ENCODE data around the gene EPHA3.

Gene EPHA3

DNA sequence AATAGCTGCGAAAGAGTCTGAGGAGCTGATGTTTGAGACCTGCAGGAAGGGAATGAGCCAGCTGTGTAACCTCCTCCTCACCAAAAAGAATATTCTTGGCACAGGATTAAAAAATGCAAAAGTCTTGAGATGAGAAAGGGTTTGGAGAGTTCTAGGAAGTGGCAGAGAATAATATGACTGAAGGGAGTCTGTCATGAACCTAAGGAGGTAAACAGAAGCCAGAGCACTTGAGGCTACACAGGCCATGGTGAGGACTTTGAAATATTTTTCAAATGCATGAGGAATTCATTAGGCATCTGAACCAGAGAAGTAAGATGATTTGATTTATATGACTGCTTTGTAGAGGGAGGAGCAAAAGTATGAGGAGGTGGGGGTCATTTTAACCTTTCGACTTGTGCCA, 347.8 kb downstream of the EPHA3 start:
- no peak for DNase-seq (ENCODE audit: extremely low read depth, insufficient read length)
- Histone ChIP-seq H3K27me3 (replicated peaks; ENCODE audit: control insufficient read depth, insufficient read depth, low read length) (no peaks in the 10 kb centered on the region), H3K36me3 (ENCODE audit: control insufficient read depth, insufficient read depth, low read length) (no peaks in the 10 kb centered on the region), H3K4me3 (replicated peaks; ENCODE audit: low read depth, low read length) (no peak overlapping the region)
- TF ChIP-seq, protein P1, sequence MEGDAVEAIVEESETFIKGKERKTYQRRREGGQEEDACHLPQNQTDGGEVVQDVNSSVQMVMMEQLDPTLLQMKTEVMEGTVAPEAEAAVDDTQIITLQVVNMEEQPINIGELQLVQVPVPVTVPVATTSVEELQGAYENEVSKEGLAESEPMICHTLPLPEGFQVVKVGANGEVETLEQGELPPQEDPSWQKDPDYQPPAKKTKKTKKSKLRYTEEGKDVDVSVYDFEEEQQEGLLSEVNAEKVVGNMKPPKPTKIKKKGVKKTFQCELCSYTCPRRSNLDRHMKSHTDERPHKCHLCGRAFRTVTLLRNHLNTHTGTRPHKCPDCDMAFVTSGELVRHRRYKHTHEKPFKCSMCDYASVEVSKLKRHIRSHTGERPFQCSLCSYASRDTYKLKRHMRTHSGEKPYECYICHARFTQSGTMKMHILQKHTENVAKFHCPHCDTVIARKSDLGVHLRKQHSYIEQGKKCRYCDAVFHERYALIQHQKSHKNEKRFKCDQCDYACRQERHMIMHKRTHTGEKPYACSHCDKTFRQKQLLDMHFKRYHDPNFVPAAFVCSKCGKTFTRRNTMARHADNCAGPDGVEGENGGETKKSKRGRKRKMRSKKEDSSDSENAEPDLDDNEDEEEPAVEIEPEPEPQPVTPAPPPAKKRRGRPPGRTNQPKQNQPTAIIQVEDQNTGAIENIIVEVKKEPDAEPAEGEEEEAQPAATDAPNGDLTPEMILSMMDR (IDR thresholded peaks at IDR 0.05; ENCODE audit: insufficient read depth, low read length, poor library complexity, severe bottlenecking) = no peak

DNA sequence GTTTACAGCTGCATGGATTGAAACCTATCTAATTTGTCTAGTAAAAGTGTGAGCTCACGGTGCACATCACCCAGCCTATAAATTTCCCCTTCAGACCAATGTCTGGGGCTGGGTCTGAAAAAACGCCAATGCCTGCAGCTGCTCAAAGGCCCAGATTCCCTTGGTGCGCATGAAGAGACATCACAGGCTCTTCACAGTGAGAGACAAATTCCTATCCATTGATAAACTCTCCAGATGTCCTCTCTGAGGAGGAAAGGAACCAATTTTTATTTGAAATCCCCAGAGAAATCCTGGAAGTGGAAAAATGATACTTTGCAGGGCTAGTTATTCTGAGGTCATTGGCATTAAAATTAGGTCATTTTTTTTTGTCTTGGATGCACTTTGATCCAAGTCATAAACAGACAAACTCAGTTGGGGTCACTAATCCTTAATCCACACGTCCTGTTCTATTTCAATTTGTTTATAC, 360.5 kb downstream of the EPHA3 start:
- DNase-seq (ENCODE audit: extremely low read depth, insufficient read length) = no peak
- H3K36me3 ChIP-seq (ENCODE audit: control insufficient read depth, insufficient read depth, low read length) = no peaks in the 10 kb centered on the region
- no peak overlapping the region for H3K4me3 ChIP-seq (replicated peaks; ENCODE audit: low read depth, low read length)
- H3K27me3 ChIP-seq (replicated peaks; ENCODE audit: control insufficient read depth, insufficient read depth, low read length) = no peaks in the 10 kb centered on the region
- TF ChIP-seq, protein P1 (IDR thresholded peaks at IDR 0.05; ENCODE audit: insufficient read depth, low read length, poor library complexity, severe bottlenecking) = no peak

DNA sequence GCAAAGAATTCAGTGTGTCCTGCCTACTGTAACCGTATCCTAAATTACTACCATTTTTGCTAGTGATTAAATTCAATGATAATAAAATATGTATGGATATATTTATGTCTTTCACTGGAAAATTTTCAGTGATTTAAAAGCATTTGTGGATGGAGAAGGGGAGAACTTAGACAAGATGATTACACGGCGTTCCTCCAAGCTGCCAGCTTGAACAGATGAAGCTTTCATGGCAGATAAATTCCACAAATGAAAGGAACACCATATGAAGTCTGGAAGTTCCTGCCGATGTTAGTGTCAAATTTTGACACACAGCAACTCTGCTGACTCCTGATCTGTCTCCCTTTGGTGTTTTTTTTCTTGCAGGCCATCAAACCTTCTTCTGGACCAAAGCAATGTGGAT, 364.7 kb downstream of the EPHA3 start:
- no peaks in the 10 kb centered on the region for H3K36me3 ChIP-seq (ENCODE audit: control insufficient read depth, insufficient read depth, low read length)
- no peak overlapping the region for H3K4me3 ChIP-seq (replicated peaks; ENCODE audit: low read depth, low read length)
- TF ChIP-seq, protein P1 (IDR thresholded peaks at IDR 0.05; ENCODE audit: insufficient read depth, low read length, poor library complexity, severe bottlenecking) = no peak
- H3K27me3 ChIP-seq (replicated peaks; ENCODE audit: control insufficient read depth, insufficient read depth, low read length) = no peaks in the 10 kb centered on the region
- DNase-seq (ENCODE audit: extremely low read depth, insufficient read length) = no peak

DNA sequence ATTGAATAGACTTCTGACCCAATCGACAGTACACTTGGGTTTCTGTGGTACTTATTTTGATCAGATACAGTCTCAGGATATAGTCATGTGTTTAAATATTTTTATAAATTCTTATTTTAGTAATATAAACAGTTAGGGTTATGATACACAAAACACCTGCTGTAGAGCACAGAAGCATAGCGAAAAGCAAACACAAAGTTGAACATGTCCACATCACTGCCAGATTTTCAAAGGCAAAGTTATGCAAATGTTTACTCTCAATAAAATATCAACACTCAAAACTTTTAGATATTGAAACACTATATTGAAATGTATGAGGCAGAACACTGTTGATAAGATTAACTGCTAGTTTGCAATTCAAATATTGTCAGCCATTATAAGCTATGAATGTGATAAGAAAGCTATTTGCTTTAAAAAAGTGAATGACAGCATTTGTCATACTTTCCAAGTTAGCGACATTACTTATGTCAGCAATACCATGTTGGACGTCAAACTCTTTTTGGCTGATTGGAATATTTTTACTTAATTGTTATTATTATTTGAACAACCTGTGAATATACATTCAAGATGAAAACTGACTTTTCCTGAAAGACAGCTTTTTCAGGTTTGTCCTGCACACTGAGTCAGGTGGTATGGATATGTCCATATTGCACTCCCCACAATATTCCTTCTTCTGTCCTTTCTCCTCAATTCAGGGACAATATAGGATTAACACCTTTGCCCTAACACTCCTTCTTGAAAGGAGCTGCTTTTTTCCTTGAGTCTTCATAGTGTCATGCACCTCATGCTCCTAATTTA, 367.1 kb downstream of the EPHA3 start:
- DNase-seq (ENCODE audit: extremely low read depth, insufficient read length) = no peak
- TF ChIP-seq, protein P1 (IDR thresholded peaks at IDR 0.05; ENCODE audit: insufficient read depth, low read length, poor library complexity, severe bottlenecking) = no peak
- H3K27me3 ChIP-seq (replicated peaks; ENCODE audit: control insufficient read depth, insufficient read depth, low read length) = no peaks in the 10 kb centered on the region
- H3K4me3 ChIP-seq (replicated peaks; ENCODE audit: low read depth, low read length) = no peak overlapping the region
- H3K36me3 ChIP-seq (ENCODE audit: control insufficient read depth, insufficient read depth, low read length) = no peaks in the 10 kb centered on the region

DNA sequence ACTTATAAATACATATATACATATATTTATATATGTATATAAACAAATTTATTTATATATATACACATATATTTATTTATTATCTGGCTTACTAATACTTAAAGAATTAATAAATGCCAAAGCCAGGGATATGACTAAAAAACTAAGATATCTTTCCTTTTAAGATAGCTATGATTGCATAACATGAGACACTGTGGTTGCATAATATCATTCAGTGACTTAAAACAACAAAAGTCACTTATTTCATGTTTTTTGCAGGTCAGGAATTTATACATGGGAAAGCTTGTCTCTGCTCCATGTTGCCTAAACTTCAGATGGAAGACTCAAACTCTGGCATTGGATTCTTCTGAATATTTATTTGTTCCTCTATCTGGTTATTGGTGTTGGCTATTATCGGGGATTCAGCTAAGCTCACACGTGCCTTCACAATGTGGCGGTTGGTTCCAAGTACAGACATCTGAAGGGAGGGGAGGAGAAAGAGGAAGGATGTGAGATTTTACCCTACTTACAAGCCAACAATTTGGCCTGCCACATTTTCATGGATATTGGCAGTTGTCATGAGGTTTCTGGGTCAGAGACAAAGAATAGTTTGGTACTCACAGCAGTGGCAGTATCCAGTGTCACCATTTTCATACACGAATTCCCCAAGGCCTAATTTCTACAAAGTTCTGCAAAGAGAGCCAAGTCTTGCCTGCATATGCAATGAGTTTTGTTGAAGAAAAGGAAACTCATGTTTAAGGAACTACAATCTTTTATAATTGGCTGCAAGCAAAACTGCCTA, 381.6 kb downstream of the EPHA3 start:
- no peaks in the 10 kb centered on the region for H3K36me3 ChIP-seq (ENCODE audit: control insufficient read depth, insufficient read depth, low read length)
- DNase-seq (ENCODE audit: extremely low read depth, insufficient read length) = no peak
- H3K4me3 ChIP-seq (replicated peaks; ENCODE audit: low read depth, low read length) = no peak overlapping the region
- TF ChIP-seq, protein P1 (IDR thresholded peaks at IDR 0.05; ENCODE audit: insufficient read depth, low read length, poor library complexity, severe bottlenecking) = no peak
- no peaks in the 10 kb centered on the region for H3K27me3 ChIP-seq (replicated peaks; ENCODE audit: control insufficient read depth, insufficient read depth, low read length)
